AG10803 (cell line): ENCODE results near the gene WNT5B.
A peak's percentile ranks its signal among the peaks of the same experiment; 100 is the strongest.

Experiments used
- DNase-seq: peaks from one replicate; pipeline ENCODE4 v3.0.0; 2010; ENCODE audit warnings: low read depth
- H3K4me3 ChIP-seq: 2 replicates; pipeline ENCODE4 v1.5.1; 2011; ENCODE audit warnings: mild to moderate bottlenecking, low read length, control low read depth
- CTCF ChIP-seq: conservative IDR thresholded peaks from 2 replicates; pipeline ENCODE4 v1.5.1; 2011; ENCODE audit warnings: mild to moderate bottlenecking, low read length, control low read depth, inconsistent platforms

The WNT5B gene

GRCh38 chr12:1618489-1618888 lies 10.5 kb upstream of the WNT5B start:
- H3K4me3 ChIP-seq: no peak overlapping the region
- DNase-seq: no peak
- TF ChIP-seq CTCF: no peak

GRCh38 chr12:1619159-1619558 lies 9.9 kb upstream of the WNT5B start:
- TF ChIP-seq CTCF: no peak
- DNase-seq: no peak
- no peak overlapping the region for H3K4me3 ChIP-seq

- no peak for TF ChIP-seq CTCF
- H3K4me3 ChIP-seq: no peak overlapping the region
- no peak for DNase-seq
These were observed 9.4 kb upstream of the WNT5B start for GRCh38 chr12:1619587-1619986.

GRCh38 chr12:1620092-1620491 lies 8.9 kb upstream of the WNT5B start:
- no peak for DNase-seq
- H3K4me3 ChIP-seq: no peak overlapping the region
- TF ChIP-seq CTCF: no peak

- TF ChIP-seq CTCF: no peak
- H3K4me3 ChIP-seq: no peak overlapping the region
These were observed 6.6 kb upstream of the WNT5B start for GRCh38 chr12:1622406-1622805.

GRCh38 chr12:1629338-1630132 lies 504 bp downstream of the WNT5B start:
- H3K4me3 ChIP-seq: peak overlapping the region; percentile 47
- TF ChIP-seq CTCF: no peak; the same call in 1 of the 2 replicates
- no peak for DNase-seq

More at GRCh38 chr12:1622406-1622805, 6.6 kb upstream of the WNT5B start:
- no peak for DNase-seq

GRCh38 chr12:1630133-1630826 lies 1.2 kb downstream of the WNT5B start:
- peak; percentile 18; the same call in 1 of the 2 replicates for TF ChIP-seq CTCF
- H3K4me3 ChIP-seq: peak overlapping the region; percentile 47
- peak; percentile 56 for DNase-seq
